NCI-H2081 treated with DMSO at 0.1 percent for 48 hours (cell line): ENCODE data around the gene PPAN.

ENCODE experiments used
- DNase-seq: peaks from one replicate; lab custom pipeline; 2025; lab: John Stamatoyannopoulos, UW

Gene PPAN

GRCh38 chr19:10113964-10114650 is 7.9 kb downstream of the PPAN start:
- no peak for DNase-seq

GRCh38 chr19:10114651-10115391 is 8.7 kb downstream of the PPAN start:
- DNase-seq: no peak

DNA sequence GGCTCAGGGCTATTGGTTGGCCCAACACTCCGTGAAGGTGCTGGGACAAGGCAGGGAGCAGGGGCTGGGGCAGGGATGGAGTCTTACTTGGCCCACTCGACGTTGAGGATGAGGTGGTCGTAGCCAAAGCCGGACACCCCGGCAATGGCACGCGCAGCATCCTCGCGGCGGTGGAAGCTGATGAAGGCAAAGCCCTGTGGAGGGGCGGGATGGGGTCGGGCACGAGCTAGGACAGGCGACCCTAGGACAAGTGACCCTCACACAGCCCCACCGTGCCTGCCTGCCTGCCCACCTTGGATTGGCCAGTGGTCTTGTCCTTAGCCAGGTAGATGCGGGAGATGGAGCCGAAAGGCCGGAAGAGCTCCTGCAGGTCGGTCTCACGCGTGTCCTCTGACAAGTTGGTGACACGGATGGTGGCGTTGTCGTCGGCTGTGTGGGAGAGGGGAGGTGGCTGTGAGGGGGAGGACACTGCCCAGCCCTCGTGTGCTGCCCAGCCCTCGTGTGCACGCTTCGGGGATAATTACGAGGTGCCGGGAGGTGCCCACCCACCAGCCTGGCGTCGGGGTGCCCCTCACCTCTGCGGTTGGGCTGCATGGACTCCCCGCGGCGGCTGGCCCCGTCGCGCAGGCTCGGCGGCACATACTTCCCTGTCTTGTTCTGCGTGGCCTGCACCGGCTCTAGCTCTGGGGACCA is 9.4 kb downstream of the PPAN start:
- DNase-seq: no peak

DNA sequence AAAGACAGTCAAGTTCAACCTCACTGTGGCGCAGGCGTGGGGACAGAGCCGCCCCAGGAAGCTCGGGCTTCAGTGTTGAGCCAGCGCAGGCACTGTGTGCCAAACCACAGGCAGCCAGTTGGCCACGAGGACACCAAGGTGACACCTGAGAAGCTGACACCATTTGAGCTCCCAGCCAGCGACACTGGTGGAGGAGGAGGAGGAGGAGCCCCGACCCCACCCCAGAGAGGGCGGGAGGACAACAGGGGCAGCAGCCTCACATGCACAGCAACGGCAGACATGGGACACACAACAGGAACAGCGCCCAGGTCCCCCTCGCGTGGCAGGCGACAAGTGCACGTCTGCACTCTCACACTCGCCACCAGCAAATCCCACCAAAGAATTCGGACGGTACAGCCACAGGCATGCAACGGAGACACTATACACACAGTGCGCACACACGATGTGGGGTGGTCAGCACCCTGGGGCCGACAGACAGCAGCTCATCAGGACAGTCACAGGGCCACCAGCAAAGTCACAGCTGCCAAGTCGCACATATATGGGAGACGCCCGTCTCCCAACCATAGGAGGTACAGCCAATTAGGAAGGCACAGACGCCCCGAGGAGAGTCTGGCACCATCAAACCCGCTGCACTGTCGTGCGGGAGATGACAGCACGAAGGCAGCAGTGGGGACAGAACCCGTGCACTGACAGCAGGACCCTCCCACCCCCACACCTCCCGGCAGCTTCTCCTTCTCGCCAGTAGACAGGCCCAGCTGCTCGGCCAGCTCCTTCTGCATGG is 10.1 kb downstream of the PPAN start:
- no peak for DNase-seq

GRCh38 chr19:10116866-10117616 is 10.9 kb downstream of the PPAN start:
- no peak for DNase-seq

DNA sequence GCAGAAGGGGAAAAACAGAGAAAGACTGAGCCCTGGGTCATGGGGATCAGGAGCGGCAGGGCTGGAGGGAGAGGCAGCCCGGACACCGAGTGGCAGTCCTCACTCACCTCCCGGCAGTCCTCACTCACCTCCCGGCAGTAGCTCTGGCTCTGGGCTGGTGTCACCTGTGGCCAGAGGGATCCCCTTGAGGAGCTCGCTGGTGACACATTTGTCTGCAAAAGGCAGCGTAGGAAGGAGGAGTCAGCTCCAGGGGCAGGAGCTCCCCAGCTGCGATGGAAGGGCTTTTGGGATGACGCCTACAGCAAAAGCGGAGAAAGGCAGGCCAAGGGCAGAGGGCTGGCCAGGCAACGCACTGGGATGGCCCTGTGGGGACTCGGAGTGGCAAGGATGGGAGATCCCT is 12.8 kb downstream of the PPAN start:
- DNase-seq: no peak

DNA sequence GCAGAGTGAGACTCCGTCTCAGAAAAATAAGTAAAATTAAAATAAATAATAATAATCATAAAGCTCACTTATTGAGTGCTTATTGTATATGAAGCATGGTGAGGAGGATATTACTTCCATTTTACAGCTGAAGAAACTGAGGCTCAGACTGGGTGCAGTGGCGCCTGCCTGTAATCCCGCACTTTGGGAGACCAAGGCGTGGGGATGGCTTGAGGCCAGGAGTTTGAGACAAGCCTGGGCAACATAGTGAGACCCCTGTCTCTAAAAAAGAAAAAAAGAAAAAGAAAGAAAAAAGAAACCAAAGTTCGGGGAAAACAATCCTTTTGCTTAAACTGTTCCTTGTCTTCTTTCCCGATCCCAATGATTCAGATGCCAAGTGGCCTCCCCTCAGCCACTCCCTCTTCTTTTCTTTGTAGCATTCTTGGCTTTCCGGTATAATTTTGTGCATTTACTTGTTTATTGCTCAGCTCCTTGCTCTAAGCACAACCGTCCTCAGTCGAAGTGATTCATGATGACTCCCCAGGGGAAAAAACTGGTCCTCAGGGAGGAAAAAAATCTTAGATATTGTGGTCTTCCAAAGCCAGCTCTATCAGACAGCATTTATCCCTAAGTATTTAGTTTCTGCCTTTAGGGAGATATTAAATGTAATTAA is 14.5 kb downstream of the PPAN start:
- DNase-seq: no peak

- DNase-seq: no peak
Measured at GRCh38 chr19:10122045-10122444, 15.9 kb downstream of the PPAN start.

GRCh38 chr19:10124429-10124828 is 18.3 kb downstream of the PPAN start:
- no peak for DNase-seq

DNA sequence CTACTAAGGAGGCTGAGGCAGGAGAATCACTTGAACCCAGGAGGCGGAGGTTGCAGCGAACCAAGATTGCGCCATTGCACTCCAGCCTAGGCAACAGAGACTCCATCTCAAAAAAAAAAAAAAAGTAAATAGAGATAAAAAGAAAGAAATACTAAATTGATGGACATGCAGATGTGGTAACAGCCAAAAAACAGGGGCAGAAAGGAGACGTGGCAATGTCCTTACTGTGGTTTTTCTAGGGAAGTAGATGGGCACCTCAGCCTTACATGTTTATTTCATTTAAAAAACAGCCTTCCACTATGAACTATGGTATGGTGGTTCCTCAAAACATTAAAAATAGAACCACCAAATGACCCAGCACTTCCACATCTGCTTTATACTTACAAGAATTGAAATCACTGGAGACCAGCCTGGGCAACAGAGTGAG is 20.1 kb downstream of the PPAN start:
- no peak for DNase-seq

- no peak for DNase-seq
Measured at GRCh38 chr19:10132905-10133304, 26.7 kb downstream of the PPAN start.

GRCh38 chr19:10133596-10133995 is 27.4 kb downstream of the PPAN start:
- no peak for DNase-seq

GRCh38 chr19:10134040-10134439 is 27.9 kb downstream of the PPAN start:
- no peak for DNase-seq

DNA sequence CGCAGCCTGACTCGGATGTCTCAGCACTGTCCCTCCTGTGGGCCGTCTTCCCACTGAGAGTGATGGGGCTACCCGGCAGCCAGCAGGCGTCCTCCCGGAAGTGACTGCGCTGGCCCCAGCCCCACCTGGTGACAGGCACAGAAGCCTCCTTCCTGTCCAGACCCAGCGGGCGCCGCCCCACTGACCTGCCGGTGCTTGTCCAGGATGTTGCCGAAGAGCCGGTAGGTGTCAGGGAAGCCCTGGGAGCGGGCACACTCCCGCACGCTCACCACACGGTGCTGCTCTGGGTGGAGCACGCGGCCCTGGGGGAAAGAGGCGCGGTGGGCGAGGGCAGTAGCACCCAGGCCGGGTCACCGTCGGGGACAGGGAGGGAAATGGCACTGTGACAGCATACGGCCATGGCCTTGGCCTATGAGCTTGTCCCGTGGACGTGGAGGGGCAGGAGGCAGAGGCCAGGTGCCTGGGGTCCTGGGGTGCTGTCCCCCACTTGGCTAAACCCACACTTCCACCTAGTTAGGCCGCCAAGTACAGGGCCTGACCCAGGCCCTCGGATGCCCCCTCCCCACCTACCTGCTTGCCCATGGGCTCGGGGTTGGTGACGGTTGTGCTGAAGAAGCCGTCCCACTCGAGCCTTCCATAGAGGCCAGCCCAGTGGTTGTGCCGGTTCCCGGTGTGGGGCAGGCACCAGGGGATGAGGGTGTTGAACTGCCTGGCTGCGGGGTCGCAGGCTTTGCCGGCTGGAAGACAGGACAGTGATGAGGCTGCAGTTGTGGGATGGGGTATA is 29.6 kb downstream of the PPAN start:
- DNase-seq: no peak

GRCh38 chr19:10136936-10137335 is 30.8 kb downstream of the PPAN start:
- DNase-seq: no peak

DNA sequence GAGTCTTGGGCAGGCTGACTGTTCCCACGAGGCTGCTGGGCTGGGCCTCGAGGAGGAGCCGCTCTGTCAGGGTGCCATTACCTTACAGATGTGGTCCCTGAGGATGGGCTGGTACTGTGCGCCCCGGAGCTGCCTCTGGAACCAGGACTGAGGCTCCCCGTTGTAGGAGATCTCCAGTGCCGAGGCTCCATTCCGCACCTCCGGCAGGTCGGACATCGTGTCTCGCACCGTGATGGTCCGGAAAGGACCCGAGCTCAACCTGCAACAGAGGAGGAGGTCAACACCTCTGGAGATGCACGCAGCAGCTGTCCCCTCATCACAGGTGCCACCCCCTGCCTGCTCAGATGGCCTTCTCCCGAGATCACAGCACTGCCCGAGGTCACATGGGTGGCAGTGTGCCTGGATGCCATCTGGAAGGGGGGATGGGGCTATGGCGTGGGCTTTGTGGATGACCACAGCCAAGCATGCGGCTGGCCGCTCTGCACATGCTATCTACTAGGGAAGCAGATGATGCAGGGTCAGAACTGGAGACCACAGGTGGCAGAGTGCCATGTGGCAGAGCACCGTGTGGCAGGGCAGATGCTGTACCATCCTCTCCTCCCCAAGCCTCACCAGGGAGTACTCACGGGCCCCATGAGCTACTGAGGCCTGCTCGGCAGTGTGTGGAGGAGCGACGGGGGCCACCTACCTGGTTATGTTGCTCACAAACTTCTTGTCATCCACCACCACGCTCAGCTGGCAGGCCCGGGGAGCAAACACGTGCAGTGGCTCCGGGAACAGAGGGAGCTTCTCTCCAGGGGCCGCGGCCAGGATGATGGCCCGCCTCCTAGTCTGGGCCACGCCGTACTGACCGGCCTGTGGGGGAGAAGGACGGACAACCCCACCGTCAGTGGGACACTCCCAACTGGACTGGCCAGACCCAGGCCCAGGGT is 31.9 kb downstream of the PPAN start:
- DNase-seq: no peak

DNA sequence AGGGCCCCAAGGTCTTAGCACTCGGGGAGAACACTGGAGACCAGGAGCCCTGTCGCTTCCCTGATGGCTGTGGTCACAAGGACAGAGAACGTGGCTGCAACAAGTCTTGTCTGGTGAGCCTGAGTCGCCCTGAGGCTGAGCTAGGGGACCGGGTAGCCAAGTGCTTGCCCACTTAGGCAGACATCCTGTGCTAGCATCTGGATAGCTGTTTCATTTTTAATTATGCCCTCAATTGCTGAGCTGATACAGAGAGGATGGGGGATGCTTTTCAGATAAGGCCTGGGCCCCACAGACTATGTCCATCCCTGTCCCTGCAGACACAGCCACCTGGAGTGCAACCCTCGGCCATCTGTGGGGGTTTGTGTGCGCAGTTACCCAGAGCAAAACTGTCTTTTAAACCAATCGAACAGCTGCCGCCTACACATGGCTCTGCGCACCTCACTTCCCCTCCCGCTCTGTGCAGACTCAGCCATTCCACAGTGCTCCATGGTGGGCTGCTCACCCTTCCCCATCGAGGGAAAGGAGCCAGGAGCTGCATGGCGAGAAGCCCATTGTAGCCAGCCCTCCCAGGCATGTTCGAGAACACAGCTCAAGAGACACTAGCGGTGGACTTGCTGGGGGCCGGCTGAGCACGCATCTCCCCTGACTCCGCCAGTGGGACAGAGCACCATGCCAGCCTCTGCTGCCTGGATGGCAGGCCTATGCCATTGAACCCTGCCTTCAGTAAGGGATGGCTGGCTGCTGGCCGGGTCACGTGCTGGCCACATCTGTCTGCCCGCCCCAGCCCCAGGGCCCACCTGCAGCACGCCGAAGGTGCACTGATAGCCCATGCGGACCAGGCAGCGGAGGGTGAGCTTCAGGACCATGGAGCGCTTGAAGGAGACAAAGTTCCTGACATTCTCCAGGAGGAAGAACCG is 33.0 kb downstream of the PPAN start:
- no peak for DNase-seq

DNA sequence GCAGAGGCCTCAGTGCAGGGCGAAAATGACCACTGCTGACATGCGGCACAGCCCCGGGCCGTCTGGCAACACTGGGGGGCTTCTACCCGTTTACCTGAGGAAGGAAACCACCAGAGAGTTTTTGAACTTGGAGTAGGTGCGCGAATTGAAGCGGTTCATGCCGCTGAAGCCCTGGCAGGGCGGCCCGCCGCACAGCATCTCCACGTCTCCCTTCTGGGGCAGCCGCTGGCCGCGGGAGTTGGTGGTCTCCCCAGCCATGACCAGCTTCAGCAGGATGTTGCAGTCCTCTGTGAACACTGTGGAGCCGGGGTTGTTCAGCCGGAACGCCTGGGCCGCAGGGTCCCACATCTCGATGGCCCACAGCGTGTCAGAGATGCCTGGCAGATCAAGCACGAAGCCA is 33.8 kb downstream of the PPAN start:
- no peak for DNase-seq
